Panc1 (cell line): ENCODE measurements around the gene GCA. TPM values are rescaled to one million over a fixed set of nuclear protein-coding genes. Genes with fewer than 3 reads are reported as not detected.

Source experiments
- ATAC-seq: fragments of 200-7000 bp; cut with Tn5 transposase; 2 replicates; pipeline ENCODE4 v1.9.1; 2020; ENCODE audit warnings: mild to moderate bottlenecking, moderate library complexity
- BruUV-seq: library from RNA; stranded (reverse); fragments of 400-500 nt; replicated peaks from 2 replicates; lab custom pipeline; 2021; lab: Mats Ljungman, UMichigan
- CTCF ChIA-PET: fragments of 300-600 bp; sonication (Branson Sonifier 250); formaldehyde crosslinking; loops from one replicate; lab custom pipeline; 2022; ENCODE audit warnings: antibody characterized with exemption; lab: Charles Lee
- POLR2A ChIA-PET: fragments of 300-600 bp; sonication (Branson Sonifier 250); formaldehyde crosslinking; loops from one replicate; lab custom pipeline; 2022; ENCODE audit warnings: antibody characterized with exemption; lab: Charles Lee
- DNase-seq: peaks from one replicate; pipeline ENCODE4 v3.0.0-alpha.2; 2010; ENCODE audit warnings: low read depth, low spot score
- H3K27ac ChIP-seq: 2 replicates; pipeline ENCODE4 v1.5.1; 2011; ENCODE audit warnings: mild to moderate bottlenecking, low read length, inconsistent platforms
- H3K27me3 ChIP-seq: fragments of 200-500 bp; sonication (Bioruptor generic); 2 replicates; pipeline ENCODE4 v1.6.0; 2014; ENCODE audit warnings: low read length, inconsistent platforms; ENCODE audit not compliant: control insufficient read depth, insufficient read depth
- H3K36me3 ChIP-seq: fragments of 200-500 bp; sonication (Bioruptor generic); 2 replicates; pipeline ENCODE4 v1.5.1; 2014; ENCODE audit warnings: inconsistent platforms, mild to moderate bottlenecking, low read length, moderate library complexity; ENCODE audit not compliant: control insufficient read depth, insufficient read depth
- H3K4me1 ChIP-seq: 2 replicates; pipeline ENCODE4 v1.5.1; 2011; ENCODE audit warnings: inconsistent platforms, mild to moderate bottlenecking, low read length, moderate library complexity; ENCODE audit not compliant: control insufficient read depth, insufficient read depth
- H3K4me3 ChIP-seq, 2 experiments: 2 replicates each; pipeline ENCODE4 v1.5.1; 2011 to 2012; ENCODE audit warnings: low read depth in 2 of 2, low read length in 2 of 2, mild to moderate bottlenecking in 2 of 2, inconsistent platforms in 1 of 2, moderate library complexity in 1 of 2
- H3K9me3 ChIP-seq: fragments of 200-500 bp; sonication (Bioruptor generic); 2 replicates; pipeline ENCODE4 v1.5.1; 2014; ENCODE audit warnings: low read depth, mild to moderate bottlenecking, inconsistent platforms, low read length, moderate library complexity; ENCODE audit not compliant: control insufficient read depth, insufficient read depth
- POLR2AphosphoS5 ChIP-seq: IDR thresholded peaks from 2 replicates; pipeline ENCODE4 v1.6.1; 2012; ENCODE audit warnings: mild to moderate bottlenecking, low read depth, low read length, moderate library complexity
- REST ChIP-seq, 2 experiments: IDR thresholded peaks; 2 replicates each; pipeline ENCODE4 v1.6.1; 2011 to 2012; ENCODE audit warnings: low read depth in 2 of 2, control low read depth in 1 of 2, low read length in 1 of 2, mild to moderate bottlenecking in 1 of 2, moderate library complexity in 1 of 2; ENCODE audit not compliant: insufficient read depth in 1 of 2
- SIN3A ChIP-seq: IDR thresholded peaks from 2 replicates; pipeline ENCODE4 v1.6.1; 2012; ENCODE audit warnings: low read depth, mild to moderate bottlenecking, low read length, moderate library complexity, borderline replicate concordance; ENCODE audit not compliant: insufficient read depth
- TCF7L2 ChIP-seq: IDR thresholded peaks from 2 replicates; pipeline ENCODE4 v1.6.1; 2011; ENCODE audit warnings: mild to moderate bottlenecking, low read depth, low read length, inconsistent platforms
- in situ Hi-C: cut with HindIII; loops from 2 replicates; pipeline ENCODE4 v1.10.0; 2016; ENCODE audit warnings: low sequenced_read_pairs, low pct_unique_long_range_greater_than_20kb
- intact Hi-C: fragments of 100-400 bp; cut with micrococcal nuclease; formaldehyde crosslinking; loops from one replicate; pipeline ENCODE4 v1.10.0; 2022; ENCODE audit not compliant: unreplicated experiment
- total RNA-seq: library from RNA; stranded (reverse); gene quantifications from one replicate; pipeline ENCODE4 v1.2.1, GENCODE V29; 2021; ENCODE audit not compliant: unreplicated experiment
- TF ChIP-seq, protein P1 (sequence below): fragments of 450-650 bp; IDR thresholded peaks from 2 replicates; pipeline ENCODE4 v1.5.1; 2017; ENCODE audit warnings: mild to moderate bottlenecking

The GCA gene
- total RNA-seq, 1 experiment from 2014 or later = 21.3 TPM

GRCh38 chr2:162316590-162316989 lies 27.3 kb upstream of the GCA start:
- Histone ChIP-seq H3K36me3 (no peaks in the 10 kb centered on the region), H3K27ac (0 out of 2 replicates have a peak overlapping the region, but pooled peaks have one; percentile 78), H3K27me3 (no peaks in the 10 kb centered on the region), H3K9me3 (no peaks in the 10 kb centered on the region), H3K4me3 (peak overlapping the region in 1 of 2 experiments; percentile 84; a peak in 3 of 4 replicates), H3K4me1 (peaks cover 6% of the 10 kb centered on the region)
- DNase-seq (no peak), ATAC-seq (no peak)
- no TSS peak for BruUV-seq
- ChIA-PET POLR2A (no interaction called here), CTCF (no interaction called here)
- intact Hi-C loops (no loop called here), in situ Hi-C loops (no loop called here)
- TF ChIP-seq POLR2AphosphoS5 = no peak
- no peak for TF ChIP-seq TCF7L2
- no peak for TF ChIP-seq REST (IDR thresholded peaks at IDR 0.05; ENCODE audit: insufficient read depth in 1 of 2, low read depth in 2 of 2, low read length in 1 of 2)
- TF ChIP-seq, protein P1, sequence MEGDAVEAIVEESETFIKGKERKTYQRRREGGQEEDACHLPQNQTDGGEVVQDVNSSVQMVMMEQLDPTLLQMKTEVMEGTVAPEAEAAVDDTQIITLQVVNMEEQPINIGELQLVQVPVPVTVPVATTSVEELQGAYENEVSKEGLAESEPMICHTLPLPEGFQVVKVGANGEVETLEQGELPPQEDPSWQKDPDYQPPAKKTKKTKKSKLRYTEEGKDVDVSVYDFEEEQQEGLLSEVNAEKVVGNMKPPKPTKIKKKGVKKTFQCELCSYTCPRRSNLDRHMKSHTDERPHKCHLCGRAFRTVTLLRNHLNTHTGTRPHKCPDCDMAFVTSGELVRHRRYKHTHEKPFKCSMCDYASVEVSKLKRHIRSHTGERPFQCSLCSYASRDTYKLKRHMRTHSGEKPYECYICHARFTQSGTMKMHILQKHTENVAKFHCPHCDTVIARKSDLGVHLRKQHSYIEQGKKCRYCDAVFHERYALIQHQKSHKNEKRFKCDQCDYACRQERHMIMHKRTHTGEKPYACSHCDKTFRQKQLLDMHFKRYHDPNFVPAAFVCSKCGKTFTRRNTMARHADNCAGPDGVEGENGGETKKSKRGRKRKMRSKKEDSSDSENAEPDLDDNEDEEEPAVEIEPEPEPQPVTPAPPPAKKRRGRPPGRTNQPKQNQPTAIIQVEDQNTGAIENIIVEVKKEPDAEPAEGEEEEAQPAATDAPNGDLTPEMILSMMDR = no peak
- no peak for TF ChIP-seq SIN3A

GRCh38 chr2:162317058-162317742 lies 26.7 kb upstream of the GCA start:
- in situ Hi-C loops = no loop called here
- intact Hi-C loops = no loop called here
- no peaks in the 10 kb centered on the region for H3K36me3 ChIP-seq
- H3K4me1 ChIP-seq = peaks cover 6% of the 10 kb centered on the region
- H3K9me3 ChIP-seq = no peaks in the 10 kb centered on the region
- CTCF ChIA-PET = interaction anchor here (0.6 kb wide), 1 partner anchor 1099 kb away, joined by 3 read pairs; no protein-coding TSS in a partner anchor
- no peak for TF ChIP-seq REST (IDR thresholded peaks at IDR 0.05; ENCODE audit: insufficient read depth in 1 of 2, low read depth in 2 of 2, low read length in 1 of 2)
- no peak for ATAC-seq
- POLR2A ChIA-PET = no interaction called here
- peak overlapping the region; percentile 78 for H3K27ac ChIP-seq
- DNase-seq = no peak
- no peaks in the 10 kb centered on the region for H3K27me3 ChIP-seq
- BruUV-seq = TSS peak; percentile 67
- peak overlapping the region; percentile 84 to 95 for H3K4me3 ChIP-seq
